Upper lobe of left lung (tissue), 6 donors: ENCODE results near the gene NEURL1B. TPM values are rescaled to one million over a fixed set of nuclear protein-coding genes. Genes with fewer than 3 reads are reported as not detected.

ENCODE experiments used
- ATAC-seq, 2 donors: fragments of 200-7000 bp; cut with Tn5 transposase; one replicate each; pipeline ENCODE4 v1.9.1; 2022; ENCODE audit warnings: mild to moderate bottlenecking in 2 of 2, moderate library complexity in 2 of 2; ENCODE audit not compliant: low FRiP score in 2 of 2
- DNase-seq, 2 donors: peaks; one replicate each; pipeline ENCODE4 v3.0.0-alpha.2; 2019 to 2020
- H3K27ac ChIP-seq, 4 donors: fragments of 200-600 bp; sonication (generic); one replicate each; pipeline ENCODE4 v1.5.1; 2016 to 2019
- H3K27me3 ChIP-seq, 4 donors: fragments of 200-600 bp; sonication (generic); one replicate each; pipeline ENCODE4 v1.5.1; 2017 to 2019
- H3K36me3 ChIP-seq, 4 donors: fragments of 200-600 bp; sonication (generic); one replicate each; pipeline ENCODE4 v1.5.1; 2016 to 2019
- H3K4me1 ChIP-seq, 4 donors: fragments of 200-600 bp; sonication (generic); one replicate each; pipeline ENCODE4 v1.5.1; 2018 to 2019
- H3K4me3 ChIP-seq, 4 donors: fragments of 200-600 bp; sonication (generic); one replicate each; pipeline ENCODE4 v1.5.1; 2017 to 2019; ENCODE audit warnings: mild to moderate bottlenecking in 2 of 4, moderate library complexity in 1 of 4
- H3K9me3 ChIP-seq, 4 donors: fragments of 200-600 bp; sonication (generic); one replicate each; pipeline ENCODE4 v1.5.1; 2018 to 2019
- EP300 ChIP-seq, 4 donors: sonication (generic); formaldehyde crosslinking; IDR thresholded peaks; one replicate each; pipeline ENCODE4 v1.5.1; 2017; ENCODE audit warnings: antibody characterized with exemption in 4 of 4, control low read depth in 2 of 4
- POLR2A ChIP-seq, 4 donors: fragments of 450-650 bp; IDR thresholded peaks; one replicate each; pipeline ENCODE4 v1.5.1; 2016 to 2017; ENCODE audit warnings: antibody characterized with exemption in 4 of 4, mild to moderate bottlenecking in 2 of 4
- POLR2AphosphoS5 ChIP-seq, 2 donors: sonication (generic); formaldehyde crosslinking; IDR thresholded peaks; one replicate each; pipeline ENCODE4 v1.5.1; 2017; ENCODE audit warnings: antibody characterized with exemption in 2 of 2
- WGBS, 2 donors: methylation state at CpG; one replicate each; pipeline ENCODE4 v1.1.5; 2017 to 2018; 5-methylcytosine and 5-hydroxymethylcytosine counted together
- total RNA-seq, 6 donors: library from RNA; depleted of rRNA in 4 of 6; stranded (reverse); fragments of >200 nt in 4 of 6; gene quantifications; one replicate each; pipeline versions ENCODE4 v1.1.0 to v1.2.1, GENCODE V29; 2016 to 2021
- TF ChIP-seq, protein P1 (sequence below), 6 experiments: fragments of 450-650 bp in 4 of 6; fragments of 200-600 bp in 2 of 6; sonication (generic) in 2 of 6; IDR thresholded peaks; one replicate each; pipeline ENCODE4 v1.5.1; 2016 to 2019; ENCODE audit warnings: antibody characterized with exemption in 6 of 6
- donor health status: DM: no; HTN: no; CAD: no; lungs with moderate emphysema.
- donor health status: DM: no; HTN: yes; CAD: no; lungs with severe emphysema.

Gene NEURL1B
- total RNA-seq, 6 donors from 2014 or later: 6.3 to 29.4 (median 15.1) TPM

DNA sequence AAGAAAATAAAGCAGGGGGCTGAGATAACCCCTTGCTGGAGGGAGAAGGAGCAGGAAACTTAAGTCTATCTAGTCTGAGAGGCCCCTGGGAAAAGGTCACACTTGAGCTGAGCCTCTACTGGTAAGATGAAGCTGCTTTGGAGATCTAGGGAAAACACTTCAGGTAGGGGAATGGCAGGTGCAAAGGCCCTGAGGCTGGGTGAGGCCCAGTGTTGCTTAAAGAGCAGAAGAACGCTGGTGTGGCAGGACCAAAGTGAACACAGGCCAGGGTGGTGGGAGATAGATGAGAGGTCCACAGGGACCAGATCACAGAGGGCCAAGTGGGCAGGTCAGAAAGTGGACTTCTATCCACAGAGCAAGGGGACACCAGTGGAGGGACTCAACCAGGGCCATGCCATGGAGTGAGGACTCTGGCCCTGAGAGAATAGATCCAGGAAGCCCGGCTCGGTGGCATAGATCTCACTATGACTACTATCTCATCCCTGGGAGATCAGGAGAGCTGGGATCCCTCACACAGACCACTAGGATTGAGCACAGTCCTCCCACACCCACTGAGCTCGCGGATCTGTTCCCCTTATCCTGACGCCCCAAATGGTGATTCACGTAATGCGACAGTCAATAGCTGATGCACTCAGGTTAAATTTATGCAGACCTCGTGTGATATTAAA lies 17.6 kb upstream of the NEURL1B start:
- Histone ChIP-seq H3K36me3 (no peaks in the 10 kb centered on the region), H3K27me3 (no peaks in the 10 kb centered on the region), H3K9me3 (no peaks in the 10 kb centered on the region), H3K27ac (no peak overlapping the region), H3K4me3 (no peak overlapping the region), H3K4me1 (no peaks in the 10 kb centered on the region)
- WGBS, 2 donors: 82 to 90% methylated on average over 9 of the region's 9 CpGs
- DNase-seq: no peak
- TF ChIP-seq POLR2AphosphoS5 (IDR thresholded peaks at IDR 0.05) (no peak), EP300 (IDR thresholded peaks at IDR 0.05) (no peak), POLR2A (IDR thresholded peaks at IDR 0.05) (no peak)
- TF ChIP-seq, protein P1, sequence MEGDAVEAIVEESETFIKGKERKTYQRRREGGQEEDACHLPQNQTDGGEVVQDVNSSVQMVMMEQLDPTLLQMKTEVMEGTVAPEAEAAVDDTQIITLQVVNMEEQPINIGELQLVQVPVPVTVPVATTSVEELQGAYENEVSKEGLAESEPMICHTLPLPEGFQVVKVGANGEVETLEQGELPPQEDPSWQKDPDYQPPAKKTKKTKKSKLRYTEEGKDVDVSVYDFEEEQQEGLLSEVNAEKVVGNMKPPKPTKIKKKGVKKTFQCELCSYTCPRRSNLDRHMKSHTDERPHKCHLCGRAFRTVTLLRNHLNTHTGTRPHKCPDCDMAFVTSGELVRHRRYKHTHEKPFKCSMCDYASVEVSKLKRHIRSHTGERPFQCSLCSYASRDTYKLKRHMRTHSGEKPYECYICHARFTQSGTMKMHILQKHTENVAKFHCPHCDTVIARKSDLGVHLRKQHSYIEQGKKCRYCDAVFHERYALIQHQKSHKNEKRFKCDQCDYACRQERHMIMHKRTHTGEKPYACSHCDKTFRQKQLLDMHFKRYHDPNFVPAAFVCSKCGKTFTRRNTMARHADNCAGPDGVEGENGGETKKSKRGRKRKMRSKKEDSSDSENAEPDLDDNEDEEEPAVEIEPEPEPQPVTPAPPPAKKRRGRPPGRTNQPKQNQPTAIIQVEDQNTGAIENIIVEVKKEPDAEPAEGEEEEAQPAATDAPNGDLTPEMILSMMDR (IDR thresholded peaks at IDR 0.05): no peak
- no peak for ATAC-seq

DNA sequence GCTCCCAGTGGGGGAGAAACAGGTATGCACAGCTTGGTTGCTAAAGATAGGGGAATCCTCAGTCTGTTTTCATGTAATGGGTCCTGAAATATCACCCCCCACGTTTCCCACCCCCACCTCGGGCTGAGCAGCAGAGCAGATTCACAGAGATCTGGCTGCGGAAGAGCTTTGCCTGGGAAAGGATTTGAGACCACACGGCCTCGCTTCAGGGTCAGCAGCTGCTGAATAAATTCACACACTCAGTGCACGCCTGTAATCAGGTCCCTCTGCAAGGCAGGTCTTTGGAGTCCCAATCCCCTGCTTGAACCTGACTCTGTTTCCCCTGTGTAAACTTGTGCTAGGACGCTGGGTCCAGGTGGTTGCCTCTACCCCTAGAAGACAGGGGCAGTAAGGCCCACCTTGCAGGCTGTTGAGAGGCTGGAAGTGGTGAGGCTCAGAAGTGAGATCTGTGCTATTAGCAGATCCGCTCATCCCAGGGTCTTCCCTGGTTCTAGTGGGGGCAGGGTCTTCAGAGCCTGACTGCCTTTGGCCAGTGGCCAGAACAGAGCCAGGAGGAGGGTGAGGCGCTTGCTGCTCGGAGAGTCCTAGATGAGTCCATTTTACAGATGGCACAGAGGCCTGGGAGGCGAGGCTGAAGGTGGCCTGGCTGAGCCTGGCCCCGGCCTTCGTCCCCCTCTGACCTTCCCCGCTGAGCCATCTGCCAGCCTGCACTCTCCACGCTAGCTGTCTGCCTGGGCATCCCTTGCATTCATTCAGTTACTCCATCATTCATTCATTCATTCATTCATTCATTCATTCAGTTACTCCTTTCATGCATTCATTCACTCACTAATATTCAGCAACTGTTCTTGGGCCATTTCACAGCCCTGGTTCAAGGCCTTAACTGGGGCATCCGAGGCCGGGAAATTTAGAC lies 16.7 kb upstream of the NEURL1B start:
- Histone ChIP-seq H3K4me1 (no peaks in the 10 kb centered on the region), H3K27ac (no peak overlapping the region), H3K4me3 (no peak overlapping the region), H3K36me3 (no peaks in the 10 kb centered on the region), H3K27me3 (no peaks in the 10 kb centered on the region), H3K9me3 (no peaks in the 10 kb centered on the region)
- TF ChIP-seq, protein P1 (IDR thresholded peaks at IDR 0.05): no peak
- TF ChIP-seq POLR2A (IDR thresholded peaks at IDR 0.05) (no peak), EP300 (IDR thresholded peaks at IDR 0.05) (no peak), POLR2AphosphoS5 (IDR thresholded peaks at IDR 0.05) (no peak)
- peak in 1 of 2 donors; percentile 20 for ATAC-seq
- 86 to 90% methylated on average over 9 to 17 of the region's 17 CpGs for WGBS, 2 donors
- DNase-seq: no peak

- TF ChIP-seq POLR2AphosphoS5 (IDR thresholded peaks at IDR 0.05) (no peak), EP300 (IDR thresholded peaks at IDR 0.05) (no peak), POLR2A (IDR thresholded peaks at IDR 0.05) (no peak)
- TF ChIP-seq, protein P1 (IDR thresholded peaks at IDR 0.05): no peak
- DNase-seq (no peak), ATAC-seq (no peak)
- Histone ChIP-seq H3K27ac (no peak overlapping the region), H3K27me3 (no peaks in the 10 kb centered on the region), H3K9me3 (no peaks in the 10 kb centered on the region), H3K4me3 (no peak overlapping the region), H3K36me3 (no peaks in the 10 kb centered on the region), H3K4me1 (no peaks in the 10 kb centered on the region)
- WGBS, 2 donors: 80 to 81% methylated on average over 10 of the region's 10 CpGs
These were observed 15.8 kb upstream of the NEURL1B start for GRCh38 chr5:172624996-172625964.

DNA sequence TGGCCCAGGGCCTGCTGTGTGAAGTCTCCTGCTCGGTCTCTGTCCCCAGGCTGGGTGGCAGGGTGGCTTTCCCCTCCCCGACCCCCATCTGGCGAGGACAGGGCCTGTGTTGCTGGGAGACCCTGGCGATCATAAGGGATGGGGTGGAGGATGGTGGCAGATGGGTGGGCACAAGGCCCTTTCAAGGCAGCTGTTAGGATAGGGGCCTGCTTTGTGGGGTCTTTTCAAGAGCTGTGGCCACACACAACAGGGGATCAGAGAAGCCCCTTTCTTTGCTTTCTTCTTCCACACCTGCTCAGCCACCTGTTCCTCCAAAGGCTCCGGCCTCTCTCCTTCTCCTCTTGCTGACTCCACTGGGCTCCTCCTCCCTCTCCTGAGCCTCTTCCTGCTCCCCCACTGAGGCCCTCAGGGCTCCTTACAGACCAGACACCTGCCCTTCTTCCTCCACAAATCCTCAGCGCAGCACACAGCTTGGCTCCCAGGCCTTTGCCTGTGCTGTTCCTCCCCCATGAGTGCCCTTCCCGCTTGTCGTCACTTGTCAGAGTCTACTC lies 15.0 kb upstream of the NEURL1B start:
- Histone ChIP-seq H3K9me3 (no peaks in the 10 kb centered on the region), H3K27me3 (no peaks in the 10 kb centered on the region), H3K4me1 (no peaks in the 10 kb centered on the region), H3K27ac (no peak overlapping the region), H3K4me3 (no peak overlapping the region), H3K36me3 (no peaks in the 10 kb centered on the region)
- TF ChIP-seq POLR2A (IDR thresholded peaks at IDR 0.05) (no peak), POLR2AphosphoS5 (IDR thresholded peaks at IDR 0.05) (no peak), EP300 (IDR thresholded peaks at IDR 0.05) (no peak)
- TF ChIP-seq, protein P1 (IDR thresholded peaks at IDR 0.05): no peak
- 92 to 93% methylated on average over 8 of the region's 8 CpGs for whole genome bisulfite sequencing, 2 donors
- ATAC-seq: no peak
- no peak for DNase-seq
